ENCODE data around the gene LHFPL2. TPM values are rescaled to one million over a fixed set of nuclear protein-coding genes. Genes with fewer than 3 reads are reported as not detected.

The LHFPL2 gene
- polyA plus RNA-seq, 1 of the 3 experiments (the other 2 are of a cell fraction): 10.4 TPM

DNA sequence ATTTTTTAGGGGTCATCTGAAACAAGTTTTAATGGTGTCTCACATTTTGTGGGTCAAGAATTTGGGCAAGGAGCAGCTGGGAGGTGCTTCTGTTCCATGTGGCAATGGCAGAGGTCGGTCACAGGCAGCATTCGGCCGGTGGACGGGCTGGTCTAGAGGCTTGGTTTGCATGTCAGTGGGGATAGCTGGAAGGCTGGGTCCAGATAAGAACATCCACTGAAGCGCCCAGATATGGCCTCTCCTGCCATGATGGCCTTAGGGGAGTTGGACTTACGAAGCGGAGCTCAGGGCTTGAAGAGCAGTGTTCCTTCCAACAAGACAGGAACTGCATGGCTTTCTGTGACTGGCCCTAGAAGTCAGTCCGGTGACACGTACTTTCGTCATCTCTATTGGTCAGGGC, 30.3 kb downstream of the LHFPL2 start:
- peaks cover 27 to 60% of the 10 kb centered on the region in 2 experiments for H3K36me3 ChIP-seq (replicated peaks in 1 of 2; ENCODE audit: control insufficient read depth in 1 of 2, insufficient read depth in 2 of 2, low read length in 1 of 2)
- H3K4me2 ChIP-seq: no peak overlapping the region
- ChIA-PET POLR2A (no interaction called here), CTCF (no interaction called here)
- H3K27ac ChIP-seq (ENCODE audit: low read depth in 2 of 2, low read length in 1 of 2): no peak overlapping the region
- H4K20me1 ChIP-seq (ENCODE audit: insufficient read depth): no peaks in the 10 kb centered on the region
- no peak overlapping the region for H3K4me3 ChIP-seq (ENCODE audit: low read depth in 2 of 2, low read length in 1 of 2)
- DNase-seq: no peak
- no peak overlapping the region for H2AFZ ChIP-seq (ENCODE audit: low read depth)
- no peak overlapping the region for H3K9ac ChIP-seq
- H3K9me3 ChIP-seq: no peaks in the 10 kb centered on the region
- no peaks in the 10 kb centered on the region for H3K9me2 ChIP-seq
- no peaks in the 10 kb centered on the region for H3F3A ChIP-seq (replicated peaks; ENCODE audit: insufficient read depth)
- WGBS (ENCODE audit: low lambda C conversion rate): 96% methylated on average over 10 of the region's 10 CpGs
- H3K79me2 ChIP-seq (ENCODE audit: insufficient read depth): peaks cover 89% of the 10 kb centered on the region
- peaks cover 0 to under 1% of the 10 kb centered on the region in 2 experiments; a peak in 1 of 4 replicates for H3K4me1 ChIP-seq (ENCODE audit: control insufficient read depth in 1 of 2, insufficient read depth in 2 of 2, low read depth in 1 of 2, low read length in 1 of 2)
- TF ChIP-seq FOXM1 (IDR thresholded peaks at IDR 0.05; ENCODE audit: low read depth) (no peak), NRF1 (IDR thresholded peaks at IDR 0.05; ENCODE audit: low read depth, low read length) (no peak), FOSL2 (IDR thresholded peaks at IDR 0.05; ENCODE audit: borderline replicate concordance, low read depth) (no peak), TCF12 (IDR thresholded peaks at IDR 0.05) (no peak), RCOR1 (IDR thresholded peaks at IDR 0.05; ENCODE audit: low read length) (no peak), SMC3 (IDR thresholded peaks at IDR 0.05; ENCODE audit: low read depth, low read length) (no peak), RXRA (IDR thresholded peaks at IDR 0.05; ENCODE audit: borderline replicate concordance, low read depth) (no peak), TAF1 (IDR thresholded peaks at IDR 0.05; ENCODE audit: borderline replicate concordance, low read depth, low read length) (no peak), FOXJ3 (CRISPR knock-in tag; IDR thresholded peaks at IDR 0.05) (no peak), CHD2 (IDR thresholded peaks at IDR 0.05; ENCODE audit: low read length, partially characterized antibody) (no peak), MEF2A (IDR thresholded peaks at IDR 0.05; ENCODE audit: borderline replicate concordance, low read depth) (no peak), YY1 (IDR thresholded peaks at IDR 0.05; ENCODE audit: low read depth) (no peak), POLR2AphosphoS5 (IDR thresholded peaks at IDR 0.05; ENCODE audit: low read depth, low read length) (no peak), GABPA (IDR thresholded peaks at IDR 0.05; ENCODE audit: low read depth) (no peak), EZH2phosphoT487 (IDR thresholded peaks at IDR 0.05; ENCODE audit: borderline replicate concordance, low read depth) (no peak), EP300 (IDR thresholded peaks at IDR 0.05; ENCODE audit: borderline replicate concordance in 1 of 2, low read depth in 1 of 2, low read length in 1 of 2) (no peak), NFIC (IDR thresholded peaks at IDR 0.05; ENCODE audit: borderline replicate concordance) (no peak), SIN3A (IDR thresholded peaks at IDR 0.05; ENCODE audit: borderline replicate concordance, low read depth, low read length) (no peak)
- TF ChIP-seq, protein P1, sequence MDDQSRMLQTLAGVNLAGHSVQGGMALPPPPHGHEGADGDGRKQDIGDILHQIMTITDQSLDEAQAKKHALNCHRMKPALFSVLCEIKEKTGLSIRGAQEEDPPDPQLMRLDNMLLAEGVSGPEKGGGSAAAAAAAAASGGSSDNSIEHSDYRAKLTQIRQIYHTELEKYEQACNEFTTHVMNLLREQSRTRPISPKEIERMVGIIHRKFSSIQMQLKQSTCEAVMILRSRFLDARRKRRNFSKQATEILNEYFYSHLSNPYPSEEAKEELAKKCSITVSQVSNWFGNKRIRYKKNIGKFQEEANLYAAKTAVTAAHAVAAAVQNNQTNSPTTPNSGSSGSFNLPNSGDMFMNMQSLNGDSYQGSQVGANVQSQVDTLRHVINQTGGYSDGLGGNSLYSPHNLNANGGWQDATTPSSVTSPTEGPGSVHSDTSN (IDR thresholded peaks at IDR 0.05): no peak
- TF ChIP-seq, protein P2, sequence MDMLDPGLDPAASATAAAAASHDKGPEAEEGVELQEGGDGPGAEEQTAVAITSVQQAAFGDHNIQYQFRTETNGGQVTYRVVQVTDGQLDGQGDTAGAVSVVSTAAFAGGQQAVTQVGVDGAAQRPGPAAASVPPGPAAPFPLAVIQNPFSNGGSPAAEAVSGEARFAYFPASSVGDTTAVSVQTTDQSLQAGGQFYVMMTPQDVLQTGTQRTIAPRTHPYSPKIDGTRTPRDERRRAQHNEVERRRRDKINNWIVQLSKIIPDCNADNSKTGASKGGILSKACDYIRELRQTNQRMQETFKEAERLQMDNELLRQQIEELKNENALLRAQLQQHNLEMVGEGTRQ (IDR thresholded peaks at IDR 0.05; ENCODE audit: borderline replicate concordance, low read depth, low read length): no peak
- H3K27me3 ChIP-seq (ENCODE audit: insufficient read depth): no peaks in the 10 kb centered on the region
